HepG2 (cell line): ENCODE results near the gene HNRNPF. TPM values are rescaled to one million over a fixed set of nuclear protein-coding genes. Genes with fewer than 3 reads are reported as not detected.

ENCODE experiments used
- ELF4 ChIP-seq: sonication (generic); formaldehyde crosslinking; IDR thresholded peaks from 2 replicates; pipeline ENCODE4 v1.5.0; 2020; ENCODE audit warnings: missing genetic modification reagents, mild to moderate bottlenecking, moderate library complexity, borderline replicate concordance
- FLYWCH1 ChIP-seq: sonication (generic); formaldehyde crosslinking; IDR thresholded peaks from 2 replicates; pipeline ENCODE4 v1.8.1; 2023; ENCODE audit warnings: mild to moderate bottlenecking, missing genetic modification reagents
- FOXO1 ChIP-seq: sonication (generic); formaldehyde crosslinking; IDR thresholded peaks from 2 replicates; pipeline ENCODE4 v1.4.0; 2020; ENCODE audit warnings: missing genetic modification reagents
- HNF4G ChIP-seq, 2 experiments: sonication (generic) in 1 of 2; formaldehyde crosslinking in 1 of 2; IDR thresholded peaks; 2 replicates each; pipeline versions ENCODE4 v1.4.0 to v1.6.1; 2011 to 2020; ENCODE audit warnings: borderline replicate concordance in 2 of 2, low read depth in 2 of 2, mild to moderate bottlenecking in 2 of 2, low read length in 1 of 2, missing genetic modification reagents in 1 of 2, moderate library complexity in 1 of 2
- KLF12 ChIP-seq: sonication (generic); formaldehyde crosslinking; IDR thresholded peaks from 2 replicates; pipeline ENCODE4 v1.4.0; 2020; ENCODE audit warnings: missing genetic modification reagents, borderline replicate concordance
- MAX ChIP-seq: IDR thresholded peaks from 2 replicates; pipeline ENCODE4 v1.6.1; 2012; ENCODE audit warnings: inconsistent platforms
- TARDBP ChIP-seq: sonication (generic); formaldehyde crosslinking; IDR thresholded peaks from 2 replicates; pipeline ENCODE4 v1.8.0; 2022; ENCODE audit warnings: mild to moderate bottlenecking, missing genetic modification reagents
- ZBTB34 ChIP-seq: sonication (generic); formaldehyde crosslinking; IDR thresholded peaks from 2 replicates; pipeline ENCODE4 v1.8.0; 2022; ENCODE audit warnings: mild to moderate bottlenecking, missing genetic modification reagents
- ZNF124 ChIP-seq: sonication (generic); formaldehyde crosslinking; IDR thresholded peaks from 2 replicates; pipeline ENCODE4 v1.4.0; 2020; ENCODE audit warnings: missing genetic modification reagents
- ZNF670 ChIP-seq: sonication (generic); formaldehyde crosslinking; IDR thresholded peaks from 2 replicates; pipeline ENCODE4 v1.8.0; 2022; ENCODE audit warnings: mild to moderate bottlenecking, missing genetic modification reagents, borderline replicate concordance
- ZNF891 ChIP-seq: sonication (generic); formaldehyde crosslinking; IDR thresholded peaks from 2 replicates; pipeline ENCODE4 v1.5.0; 2020; ENCODE audit warnings: mild to moderate bottlenecking, missing genetic modification reagents
- ZSCAN5A ChIP-seq: sonication (generic); formaldehyde crosslinking; IDR thresholded peaks from 2 replicates; pipeline ENCODE4 v1.8.0; 2022; ENCODE audit warnings: mild to moderate bottlenecking, missing genetic modification reagents, borderline replicate concordance
- polyA plus RNA-seq, 8 experiments: library from polyadenylated mRNA; depleted of rRNA in 3 of 8; stranded (reverse) in 7 of 8; unstranded in 1 of 8; fragments of >200 nt; fragmentation: Illumina TruSeq in 4 of 8; extraction: Trizol in 4 of 8; gene quantifications; 2 replicates each; pipeline versions ENCODE4 v1.2.1 to v1.2.3, GENCODE V29; 2011 to 2016; ENCODE audit warnings: low read depth in 4 of 8, missing spikeins in 1 of 8, mixed read lengths in 1 of 8; ENCODE audit not compliant: insufficient read depth in 1 of 8
- total RNA-seq, 5 experiments: library from RNA; depleted of rRNA; stranded (reverse); fragments of >200 nt; fragmentation: Illumina TruSeq; extraction: Trizol; gene quantifications; 2 replicates each; pipeline ENCODE4 v1.2.3, GENCODE V29; 2016; ENCODE audit warnings: low read depth in 1 of 5
- TF ChIP-seq, protein P1 (sequence below): IDR thresholded peaks from 2 replicates; pipeline ENCODE4 v1.6.1; 2016; ENCODE audit warnings: missing compliant biosample characterization, missing genetic modification reagents, borderline replicate concordance
- TF ChIP-seq, protein P2 (sequence below): fragments of 450-650 bp; IDR thresholded peaks from 2 replicates; pipeline ENCODE4 v1.6.1; 2017; ENCODE audit warnings: mild to moderate bottlenecking
- TF ChIP-seq, protein P3 (sequence below): sonication (generic); formaldehyde crosslinking; IDR thresholded peaks from 2 replicates; pipeline ENCODE4 v1.4.0; 2020; ENCODE audit warnings: missing genetic modification reagents, mild to moderate bottlenecking, borderline replicate concordance

Gene HNRNPF
- total and polyA plus RNA-seq, 2 of the 13 experiments (the other 11 are each of a cell fraction or from before 2014, with no cell fraction given) = 166 to 308 TPM

- TF ChIP-seq ELF4 (CRISPR knock-in tag) (peak; percentile 81; the same call in 1 of the 2 replicates), ZNF670 (CRISPR knock-in tag) (peak; percentile 76), MAX (peak; percentile 74; the same call in 1 of the 2 replicates), FLYWCH1 (CRISPR knock-in tag) (no peak), ZNF891 (CRISPR knock-in tag) (peak; percentile 92), ZNF124 (CRISPR knock-in tag) (peak; percentile 64; the same call in 1 of the 2 replicates), TARDBP (peak; percentile 67), ZBTB34 (CRISPR knock-in tag) (peak; percentile 87), HNF4G (IDR thresholded peaks at IDR 0.05; ENCODE audit: borderline replicate concordance, low read depth, low read length) (no peak), HNF4G (CRISPR knock-in tag; IDR thresholded peaks at IDR 0.05; ENCODE audit: borderline replicate concordance, low read depth) (peak; percentile 75), ZSCAN5A (peak; percentile 67; the same call in 1 of the 2 replicates), FOXO1 (0 out of 2 replicates have a peak, but pooled peaks have one; percentile 34), KLF12 (CRISPR knock-in tag) (peak; percentile 24)
- TF ChIP-seq, protein P1, sequence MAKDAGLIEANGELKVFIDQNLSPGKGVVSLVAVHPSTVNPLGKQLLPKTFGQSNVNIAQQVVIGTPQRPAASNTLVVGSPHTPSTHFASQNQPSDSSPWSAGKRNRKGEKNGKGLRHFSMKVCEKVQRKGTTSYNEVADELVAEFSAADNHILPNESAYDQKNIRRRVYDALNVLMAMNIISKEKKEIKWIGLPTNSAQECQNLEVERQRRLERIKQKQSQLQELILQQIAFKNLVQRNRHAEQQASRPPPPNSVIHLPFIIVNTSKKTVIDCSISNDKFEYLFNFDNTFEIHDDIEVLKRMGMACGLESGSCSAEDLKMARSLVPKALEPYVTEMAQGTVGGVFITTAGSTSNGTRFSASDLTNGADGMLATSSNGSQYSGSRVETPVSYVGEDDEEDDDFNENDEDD (CRISPR knock-in tag) = peak; percentile 72; the same call in 1 of the 2 replicates
- TF ChIP-seq, protein P2, sequence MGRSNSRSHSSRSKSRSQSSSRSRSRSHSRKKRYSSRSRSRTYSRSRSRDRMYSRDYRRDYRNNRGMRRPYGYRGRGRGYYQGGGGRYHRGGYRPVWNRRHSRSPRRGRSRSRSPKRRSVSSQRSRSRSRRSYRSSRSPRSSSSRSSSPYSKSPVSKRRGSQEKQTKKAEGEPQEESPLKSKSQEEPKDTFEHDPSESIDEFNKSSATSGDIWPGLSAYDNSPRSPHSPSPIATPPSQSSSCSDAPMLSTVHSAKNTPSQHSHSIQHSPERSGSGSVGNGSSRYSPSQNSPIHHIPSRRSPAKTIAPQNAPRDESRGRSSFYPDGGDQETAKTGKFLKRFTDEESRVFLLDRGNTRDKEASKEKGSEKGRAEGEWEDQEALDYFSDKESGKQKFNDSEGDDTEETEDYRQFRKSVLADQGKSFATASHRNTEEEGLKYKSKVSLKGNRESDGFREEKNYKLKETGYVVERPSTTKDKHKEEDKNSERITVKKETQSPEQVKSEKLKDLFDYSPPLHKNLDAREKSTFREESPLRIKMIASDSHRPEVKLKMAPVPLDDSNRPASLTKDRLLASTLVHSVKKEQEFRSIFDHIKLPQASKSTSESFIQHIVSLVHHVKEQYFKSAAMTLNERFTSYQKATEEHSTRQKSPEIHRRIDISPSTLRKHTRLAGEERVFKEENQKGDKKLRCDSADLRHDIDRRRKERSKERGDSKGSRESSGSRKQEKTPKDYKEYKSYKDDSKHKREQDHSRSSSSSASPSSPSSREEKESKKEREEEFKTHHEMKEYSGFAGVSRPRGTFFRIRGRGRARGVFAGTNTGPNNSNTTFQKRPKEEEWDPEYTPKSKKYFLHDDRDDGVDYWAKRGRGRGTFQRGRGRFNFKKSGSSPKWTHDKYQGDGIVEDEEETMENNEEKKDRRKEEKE = no peak
- TF ChIP-seq, protein P3, sequence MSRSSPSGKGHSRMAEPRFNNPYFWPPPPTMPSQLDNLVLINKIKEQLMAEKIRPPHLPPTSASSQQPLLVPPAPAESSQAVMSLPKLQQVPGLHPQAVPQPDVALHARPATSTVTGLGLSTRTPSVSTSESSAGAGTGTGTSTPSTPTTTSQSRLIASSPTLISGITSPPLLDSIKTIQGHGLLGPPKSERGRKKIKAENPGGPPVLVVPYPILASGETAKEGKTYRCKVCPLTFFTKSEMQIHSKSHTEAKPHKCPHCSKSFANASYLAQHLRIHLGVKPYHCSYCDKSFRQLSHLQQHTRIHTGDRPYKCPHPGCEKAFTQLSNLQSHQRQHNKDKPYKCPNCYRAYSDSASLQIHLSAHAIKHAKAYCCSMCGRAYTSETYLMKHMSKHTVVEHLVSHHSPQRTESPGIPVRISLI (CRISPR knock-in tag) = peak; percentile 8; the same call in 1 of the 2 replicates
These were observed 27.5 kb upstream of the HNRNPF start, which contains the start of gene ZNF487 (continued) for GRCh38 chr10:43436291-43437140.
